NOMO-1 treated with dmso at 0.1 percent for 144 hours (cell line): ENCODE results near the gene IGF2R.
"Not testable (repeated sequence)": the region's sequence is repeated elsewhere in the genome, so short reads cannot be mapped to it uniquely, and the experiment has no call there.

Source experiments
- DNase-seq: peaks from one replicate; lab custom pipeline; 2025; ENCODE audit not compliant: unreplicated experiment; lab: John Stamatoyannopoulos, UW

IGF2R gene

GRCh38 chr6:160092602-160093001 lies 123.7 kb downstream of the IGF2R start:
- no peak for DNase-seq

GRCh38 chr6:160093061-160093460 lies 124.2 kb downstream of the IGF2R start:
- no peak for DNase-seq

- no peak for DNase-seq
Observed at GRCh38 chr6:160093946-160094345, 125.1 kb downstream of the IGF2R start.

GRCh38 chr6:160095146-160095845 lies 126.4 kb downstream of the IGF2R start:
- DNase-seq: no peak

- DNase-seq: no peak
Observed at GRCh38 chr6:160101277-160102205, 132.7 kb downstream of the IGF2R start.

- no peak for DNase-seq
Observed at GRCh38 chr6:160102399-160102798, 133.5 kb downstream of the IGF2R start.

- DNase-seq: no peak
Observed at GRCh38 chr6:160102956-160103824, 134.3 kb downstream of the IGF2R start.

GRCh38 chr6:160103825-160104100 lies 134.9 kb downstream of the IGF2R start:
- DNase-seq: no peak

- no peak for DNase-seq
Observed at GRCh38 chr6:160104821-160105517, 136.1 kb downstream of the IGF2R start.

- no peak for DNase-seq
Observed at GRCh38 chr6:160106010-160106409, 137.1 kb downstream of the IGF2R start.

GRCh38 chr6:160106701-160107100 lies 137.8 kb downstream of the IGF2R start:
- DNase-seq: no peak

- no peak for DNase-seq
Observed at GRCh38 chr6:160108077-160108476, 139.2 kb downstream of the IGF2R start.

- DNase-seq: no peak
Observed at GRCh38 chr6:160110586-160111123, 141.8 kb downstream of the IGF2R start.

GRCh38 chr6:160111806-160112205 lies 142.9 kb downstream of the IGF2R start:
- no peak for DNase-seq

GRCh38 chr6:160112628-160113299 lies 143.9 kb downstream of the IGF2R start:
- no peak for DNase-seq

GRCh38 chr6:160114536-160114935 lies 145.7 kb downstream of the IGF2R start:
- DNase-seq: not testable (repeated sequence)

GRCh38 chr6:160115421-160115820 lies 146.5 kb downstream of the IGF2R start:
- DNase-seq: no peak

GRCh38 chr6:160116411-160116810 lies 147.5 kb downstream of the IGF2R start:
- DNase-seq: no peak

- no peak for DNase-seq
Observed at GRCh38 chr6:160117137-160117536, 148.3 kb downstream of the IGF2R start.

GRCh38 chr6:160118620-160119229 lies 149.8 kb downstream of the IGF2R start:
- DNase-seq: no peak
